Neural cell (in vitro differentiated cells): ENCODE results near the gene TRIM23. TPM values are rescaled to one million over a fixed set of nuclear protein-coding genes. Genes with fewer than 3 reads are reported as not detected.

Experiments
- H2AFZ ChIP-seq: fragments of 200-600, 300-800 bp; sonication (generic), shearing (Covaris generic); 2 replicates; pipeline ENCODE4 v1.6.0; 2014; ENCODE audit warnings: low read depth, mild to moderate bottlenecking, antibody characterized with exemption, low read length, moderate library complexity
- H3F3A ChIP-seq: fragments of 200-600 bp; shearing (Covaris generic); 2 replicates; pipeline ENCODE4 v1.6.1; 2016; ENCODE audit warnings: mild to moderate bottlenecking, moderate library complexity, mixed read lengths, antibody characterized with exemption, low read length; ENCODE audit not compliant: insufficient read depth, poor library complexity, severe bottlenecking
- H3K27ac ChIP-seq: fragments of 200-600, 300-800 bp; sonication (generic), shearing (Covaris generic); 2 replicates; pipeline ENCODE4 v1.5.1; 2014; ENCODE audit warnings: mild to moderate bottlenecking, low read length, moderate library complexity
- H3K27me3 ChIP-seq: fragments of 300-800, 200-600 bp; sonication (generic), shearing (Covaris generic); 2 replicates; pipeline ENCODE4 v1.6.0; 2014; ENCODE audit warnings: mild to moderate bottlenecking, low read depth, low read length, moderate library complexity; ENCODE audit not compliant: insufficient read depth
- H3K36me3 ChIP-seq: fragments of 300-800, 200-600 bp; sonication (generic), shearing (Covaris generic); 2 replicates; pipeline ENCODE4 v1.5.1; 2014; ENCODE audit warnings: mild to moderate bottlenecking, antibody characterized with exemption, low read length, moderate library complexity; ENCODE audit not compliant: insufficient read depth
- H3K4me2 ChIP-seq: fragments of 300-800, 200-600 bp; sonication (generic), shearing (Covaris generic); 2 replicates; pipeline ENCODE4 v1.6.0; 2014; ENCODE audit warnings: mild to moderate bottlenecking, low read length
- H3K4me3 ChIP-seq: fragments of 300-800, 200-600 bp; sonication (generic), shearing (Covaris generic); 2 replicates; pipeline ENCODE4 v1.5.1; 2014; ENCODE audit warnings: mild to moderate bottlenecking, low read length, moderate library complexity
- H3K79me2 ChIP-seq: fragments of 200-600 bp; shearing (Covaris generic); replicated peaks from 2 replicates; pipeline ENCODE4 v1.6.0; 2014; ENCODE audit warnings: mild to moderate bottlenecking, low read length, moderate library complexity; ENCODE audit not compliant: insufficient read depth
- H3K9ac ChIP-seq: fragments of 300-800, 200-600 bp; sonication (generic), shearing (Covaris generic); 2 replicates; pipeline ENCODE4 v1.6.1; 2016; ENCODE audit warnings: mild to moderate bottlenecking, low read length, mixed read lengths
- H3K9me2 ChIP-seq: fragments of 200-600 bp; shearing (Covaris generic); 2 replicates; pipeline ENCODE4 v1.6.1; 2016; ENCODE audit warnings: mild to moderate bottlenecking, low read length, mixed read lengths; ENCODE audit not compliant: insufficient read depth
- H3K9me3 ChIP-seq: fragments of 200-600, 300-800 bp; sonication (generic), shearing (Covaris generic); 2 replicates; pipeline ENCODE4 v1.6.1; 2016; ENCODE audit warnings: mild to moderate bottlenecking, mixed run types, low read length, moderate library complexity, mixed read lengths
- H4K20me1 ChIP-seq: fragments of 200-600 bp; shearing (Covaris generic); 2 replicates; pipeline ENCODE4 v1.6.1; 2016; ENCODE audit warnings: mild to moderate bottlenecking, mixed run types; ENCODE audit not compliant: insufficient read depth
- CTCF ChIP-seq: fragments of 450-650 bp; IDR thresholded peaks from 2 replicates; pipeline ENCODE4 v1.5.1; 2014; ENCODE audit warnings: antibody characterized with exemption, mild to moderate bottlenecking, moderate library complexity; ENCODE audit not compliant: poor library complexity, severe bottlenecking
- EP300 ChIP-seq: fragments of 450-650 bp; conservative IDR thresholded peaks from 2 replicates; pipeline ENCODE4 v1.6.1; 2014; ENCODE audit warnings: antibody characterized with exemption, mild to moderate bottlenecking, moderate library complexity; ENCODE audit not compliant: poor library complexity, severe bottlenecking
- EZH2 ChIP-seq: fragments of 200-600, 300-800 bp; shearing (Covaris generic), sonication (generic); IDR thresholded peaks from 2 replicates; pipeline ENCODE4 v1.6.1; 2014; ENCODE audit warnings: antibody characterized with exemption, low read length, borderline replicate concordance, mild to moderate bottlenecking; ENCODE audit not compliant: insufficient read depth, poor library complexity, severe bottlenecking
- MXI1 ChIP-seq: fragments of 450-650 bp; conservative IDR thresholded peaks from 2 replicates; pipeline ENCODE4 v1.6.1; 2014; ENCODE audit warnings: antibody characterized with exemption, mild to moderate bottlenecking; ENCODE audit not compliant: poor library complexity, severe bottlenecking
- POLR2AphosphoS5 ChIP-seq: IDR thresholded peaks from 2 replicates; pipeline ENCODE4 v1.6.1; 2012
- RAD21 ChIP-seq: fragments of 450-650 bp; conservative IDR thresholded peaks from 2 replicates; pipeline ENCODE4 v1.6.1; 2014; ENCODE audit warnings: antibody characterized with exemption, mild to moderate bottlenecking, moderate library complexity
- SMC3 ChIP-seq: fragments of 450-650 bp; conservative IDR thresholded peaks from 2 replicates; pipeline ENCODE4 v1.6.1; 2014; ENCODE audit warnings: antibody characterized with exemption, mild to moderate bottlenecking, moderate library complexity; ENCODE audit not compliant: poor library complexity
- TAF1 ChIP-seq: IDR thresholded peaks from 2 replicates; pipeline ENCODE4 v1.6.1; 2012; ENCODE audit warnings: low read depth
- polyA plus RNA-seq: library from polyadenylated mRNA; depleted of rRNA; stranded (reverse); fragments of >200 nt; gene quantifications from 2 replicates; pipeline ENCODE4 v1.2.3, GENCODE V29; 2014
- TF ChIP-seq, protein P1 (sequence below): IDR thresholded peaks from 2 replicates; pipeline ENCODE4 v1.6.1; 2012; ENCODE audit warnings: borderline replicate concordance

The TRIM23 gene
- polyA plus RNA-seq, 1 donor from 2014 or later: 29.0 TPM

GRCh38 chr5:65555287-65555686 lies 68.8 kb downstream of the TRIM23 start:
- peaks cover 2% of the 10 kb centered on the region for H3K79me2 ChIP-seq

DNA sequence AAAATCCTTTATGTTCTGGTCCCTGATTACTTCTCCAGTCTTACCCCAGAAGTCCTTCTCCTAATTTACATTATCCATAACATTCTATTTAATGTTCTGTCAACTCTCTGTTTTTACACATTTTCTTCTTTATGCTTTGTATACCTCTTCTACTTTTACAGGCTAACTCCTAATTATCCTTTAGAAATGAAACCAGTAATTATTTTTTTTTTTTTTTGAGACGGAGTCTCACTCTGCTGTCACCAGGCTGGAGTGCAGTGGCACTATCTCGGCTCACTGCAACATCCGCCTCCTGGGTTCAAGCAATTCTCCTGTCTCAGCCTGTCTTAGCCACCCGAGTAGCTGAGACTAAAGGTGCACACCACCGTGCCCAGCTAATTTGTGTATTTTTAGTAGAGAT lies 70.2 kb downstream of the TRIM23 start:
- Histone ChIP-seq H4K20me1 (no peaks in the 10 kb centered on the region), H3K27ac (no peak overlapping the region), H3K4me3 (no peak overlapping the region), H3K4me2 (no peak overlapping the region), H3K79me2 (no peaks in the 10 kb centered on the region), H2AFZ (no peak overlapping the region), H3F3A (no peaks in the 10 kb centered on the region), H3K9me3 (no peaks in the 10 kb centered on the region), H3K27me3 (no peaks in the 10 kb centered on the region), H3K36me3 (no peaks in the 10 kb centered on the region), H3K9me2 (no peaks in the 10 kb centered on the region), H3K9ac (no peak overlapping the region)
- no peak for TF ChIP-seq POLR2AphosphoS5
- no peak for TF ChIP-seq MXI1
- no peak for TF ChIP-seq EP300
- no peak for TF ChIP-seq TAF1
- no peak for TF ChIP-seq EZH2
- TF ChIP-seq SMC3: no peak
- no peak for TF ChIP-seq CTCF
- TF ChIP-seq, protein P1, sequence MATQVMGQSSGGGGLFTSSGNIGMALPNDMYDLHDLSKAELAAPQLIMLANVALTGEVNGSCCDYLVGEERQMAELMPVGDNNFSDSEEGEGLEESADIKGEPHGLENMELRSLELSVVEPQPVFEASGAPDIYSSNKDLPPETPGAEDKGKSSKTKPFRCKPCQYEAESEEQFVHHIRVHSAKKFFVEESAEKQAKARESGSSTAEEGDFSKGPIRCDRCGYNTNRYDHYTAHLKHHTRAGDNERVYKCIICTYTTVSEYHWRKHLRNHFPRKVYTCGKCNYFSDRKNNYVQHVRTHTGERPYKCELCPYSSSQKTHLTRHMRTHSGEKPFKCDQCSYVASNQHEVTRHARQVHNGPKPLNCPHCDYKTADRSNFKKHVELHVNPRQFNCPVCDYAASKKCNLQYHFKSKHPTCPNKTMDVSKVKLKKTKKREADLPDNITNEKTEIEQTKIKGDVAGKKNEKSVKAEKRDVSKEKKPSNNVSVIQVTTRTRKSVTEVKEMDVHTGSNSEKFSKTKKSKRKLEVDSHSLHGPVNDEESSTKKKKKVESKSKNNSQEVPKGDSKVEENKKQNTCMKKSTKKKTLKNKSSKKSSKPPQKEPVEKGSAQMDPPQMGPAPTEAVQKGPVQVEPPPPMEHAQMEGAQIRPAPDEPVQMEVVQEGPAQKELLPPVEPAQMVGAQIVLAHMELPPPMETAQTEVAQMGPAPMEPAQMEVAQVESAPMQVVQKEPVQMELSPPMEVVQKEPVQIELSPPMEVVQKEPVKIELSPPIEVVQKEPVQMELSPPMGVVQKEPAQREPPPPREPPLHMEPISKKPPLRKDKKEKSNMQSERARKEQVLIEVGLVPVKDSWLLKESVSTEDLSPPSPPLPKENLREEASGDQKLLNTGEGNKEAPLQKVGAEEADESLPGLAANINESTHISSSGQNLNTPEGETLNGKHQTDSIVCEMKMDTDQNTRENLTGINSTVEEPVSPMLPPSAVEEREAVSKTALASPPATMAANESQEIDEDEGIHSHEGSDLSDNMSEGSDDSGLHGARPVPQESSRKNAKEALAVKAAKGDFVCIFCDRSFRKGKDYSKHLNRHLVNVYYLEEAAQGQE: no peak
- TF ChIP-seq RAD21: no peak

More at GRCh38 chr5:65555287-65555686, 68.8 kb downstream of the TRIM23 start:
- H4K20me1 ChIP-seq: no peaks in the 10 kb centered on the region
- no peak overlapping the region for H3K9ac ChIP-seq
- H3K36me3 ChIP-seq: no peaks in the 10 kb centered on the region
- no peaks in the 10 kb centered on the region for H3K9me3 ChIP-seq
- no peak overlapping the region for H2AFZ ChIP-seq
- H3K27ac ChIP-seq: no peak overlapping the region
- no peaks in the 10 kb centered on the region for H3K27me3 ChIP-seq
- no peaks in the 10 kb centered on the region for H3F3A ChIP-seq
- H3K9me2 ChIP-seq: no peaks in the 10 kb centered on the region
- TF ChIP-seq MXI1: no peak
- TF ChIP-seq RAD21: no peak
- no peak for TF ChIP-seq EP300
- TF ChIP-seq, protein P1: no peak
- TF ChIP-seq SMC3: no peak
- TF ChIP-seq CTCF: no peak
- TF ChIP-seq POLR2AphosphoS5: no peak
- no peak for TF ChIP-seq EZH2
- no peak for TF ChIP-seq TAF1
- H3K4me2 ChIP-seq: no peak overlapping the region
- no peak overlapping the region for H3K4me3 ChIP-seq
